ENCODE results near the gene SF1.

DNA sequence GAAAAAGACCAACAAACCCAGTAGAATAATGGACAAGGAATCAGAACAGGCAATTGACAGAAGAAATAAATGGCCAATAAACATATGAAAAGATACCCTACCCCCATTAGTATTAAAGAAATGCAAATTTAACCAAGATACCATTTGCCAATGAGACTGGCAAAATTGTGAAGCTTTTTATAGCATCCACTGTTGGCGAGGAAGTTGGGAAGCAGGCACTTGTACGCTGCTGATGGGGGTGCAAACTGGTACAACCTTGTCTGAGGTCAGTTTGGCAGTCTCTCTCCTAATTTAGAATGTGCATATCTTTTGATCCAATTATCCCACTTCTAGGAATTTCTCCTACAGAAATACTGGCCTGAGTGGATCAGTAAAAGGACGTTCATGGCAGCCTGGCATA lies 46.7 kb downstream of the SF1 start:
- TF ChIP-seq TAF1 (IDR thresholded peaks at IDR 0.05; ENCODE audit: borderline replicate concordance, low read depth, low read length) (no peak), POLR2A (IDR thresholded peaks at IDR 0.05; ENCODE audit: low read depth, low read length) (no peak), POLR2AphosphoS5 (IDR thresholded peaks at IDR 0.05; ENCODE audit: low read depth, low read length) (no peak)

All from GM12892 (cell line).